Epithelial cell of proximal tubule (primary cell): ENCODE data around the gene COQ10B. TPM values are rescaled to one million over a fixed set of nuclear protein-coding genes. Genes with fewer than 3 reads are reported as not detected.

ENCODE experiments used
- DNase-seq: peaks from one replicate; pipeline ENCODE4 v3.0.0-alpha.2; 2011; ENCODE audit warnings: low read depth
- H3K4me3 ChIP-seq: 2 replicates; pipeline ENCODE4 v1.5.1; 2011; ENCODE audit warnings: low read depth, mild to moderate bottlenecking, low read length
- total RNA-seq: library from RNA; depleted of rRNA; stranded (reverse); fragments of >200 nt; gene quantifications from 2 replicates; pipeline ENCODE4 v1.2.3, GENCODE V29; 2015
- TF ChIP-seq, protein P1 (sequence below): conservative IDR thresholded peaks from 2 replicates; pipeline ENCODE4 v1.5.1; 2012; ENCODE audit warnings: low read depth, mild to moderate bottlenecking, low read length

Gene COQ10B
- total RNA-seq, 1 donor from 2014 or later = 17.9 TPM

- peak; percentile 90 for DNase-seq
- TF ChIP-seq, protein P1, sequence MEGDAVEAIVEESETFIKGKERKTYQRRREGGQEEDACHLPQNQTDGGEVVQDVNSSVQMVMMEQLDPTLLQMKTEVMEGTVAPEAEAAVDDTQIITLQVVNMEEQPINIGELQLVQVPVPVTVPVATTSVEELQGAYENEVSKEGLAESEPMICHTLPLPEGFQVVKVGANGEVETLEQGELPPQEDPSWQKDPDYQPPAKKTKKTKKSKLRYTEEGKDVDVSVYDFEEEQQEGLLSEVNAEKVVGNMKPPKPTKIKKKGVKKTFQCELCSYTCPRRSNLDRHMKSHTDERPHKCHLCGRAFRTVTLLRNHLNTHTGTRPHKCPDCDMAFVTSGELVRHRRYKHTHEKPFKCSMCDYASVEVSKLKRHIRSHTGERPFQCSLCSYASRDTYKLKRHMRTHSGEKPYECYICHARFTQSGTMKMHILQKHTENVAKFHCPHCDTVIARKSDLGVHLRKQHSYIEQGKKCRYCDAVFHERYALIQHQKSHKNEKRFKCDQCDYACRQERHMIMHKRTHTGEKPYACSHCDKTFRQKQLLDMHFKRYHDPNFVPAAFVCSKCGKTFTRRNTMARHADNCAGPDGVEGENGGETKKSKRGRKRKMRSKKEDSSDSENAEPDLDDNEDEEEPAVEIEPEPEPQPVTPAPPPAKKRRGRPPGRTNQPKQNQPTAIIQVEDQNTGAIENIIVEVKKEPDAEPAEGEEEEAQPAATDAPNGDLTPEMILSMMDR = no peak
- H3K4me3 ChIP-seq = peak within 1 kb of the TSS; percentile 100
Observed at GRCh38 chr2:197434541-197435513, 18.5 kb upstream of the COQ10B start, which contains the start of gene SF3B1. SF3B1 (minus strand) TSS chr2:197435028; CDS start chr2:197434999, 29 bp downstream.

DNA sequence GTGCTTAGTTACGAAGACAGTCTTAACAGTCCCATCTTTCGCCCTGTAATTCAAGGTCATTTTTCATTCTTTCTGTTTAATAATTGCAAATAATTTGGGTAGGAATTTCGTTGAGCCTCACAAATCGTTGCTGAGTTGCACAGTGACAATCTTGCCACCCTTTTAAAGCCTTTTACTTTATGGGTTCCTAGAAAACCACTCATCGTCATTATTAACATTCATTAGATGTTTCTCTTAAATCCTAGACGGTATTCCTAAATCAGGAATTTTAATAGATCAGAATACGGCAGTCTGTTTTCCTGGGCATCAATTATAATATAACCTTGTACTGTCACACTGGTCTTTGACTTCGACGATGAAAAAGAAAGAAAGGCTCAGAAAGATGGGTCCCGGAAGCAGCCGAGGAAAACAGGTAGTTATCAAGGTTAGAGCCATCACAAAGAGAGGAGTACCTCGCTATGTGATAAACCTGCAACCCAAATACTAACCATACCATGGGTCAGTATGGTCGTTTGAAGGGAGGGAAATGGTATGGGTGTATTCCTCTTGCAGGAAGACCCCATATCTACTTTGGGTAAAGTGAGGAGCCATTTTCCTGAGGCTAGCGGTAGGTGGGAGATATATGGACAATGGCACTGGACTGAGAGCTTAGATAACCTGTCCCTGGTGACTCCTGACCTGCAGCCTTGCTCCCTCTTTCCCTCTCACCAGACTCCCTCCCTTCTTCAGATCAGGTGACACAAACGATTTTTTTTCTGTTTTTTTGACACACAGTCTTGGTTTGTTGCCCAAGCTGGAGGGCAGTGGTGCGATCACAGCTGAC is 17.5 kb upstream of the COQ10B start:
- H3K4me3 ChIP-seq = peak overlapping the region; percentile 100
- no peak for DNase-seq
- TF ChIP-seq, protein P1 = no peak

DNA sequence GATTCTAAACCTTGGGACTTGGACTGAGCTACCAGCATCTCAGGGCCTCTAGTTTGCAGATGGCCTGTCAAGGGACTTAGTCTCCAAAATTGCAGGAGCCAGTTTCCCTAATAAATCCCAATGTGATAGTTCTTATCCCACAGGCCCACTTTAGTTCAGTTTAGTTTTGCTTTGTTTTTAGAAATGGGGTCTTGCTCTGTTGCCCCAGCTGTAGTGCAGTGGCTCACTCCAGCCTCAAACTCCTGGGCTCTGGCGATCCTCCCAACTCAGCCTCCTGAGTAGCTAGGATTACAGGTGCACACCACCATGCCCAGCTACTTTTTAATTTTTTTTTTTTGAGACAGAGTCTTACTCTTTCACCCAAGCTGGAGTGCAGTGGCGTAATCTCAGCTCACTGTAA is 16.0 kb upstream of the COQ10B start:
- no peak for DNase-seq
- TF ChIP-seq, protein P1 = no peak
- no peak overlapping the region for H3K4me3 ChIP-seq

DNA sequence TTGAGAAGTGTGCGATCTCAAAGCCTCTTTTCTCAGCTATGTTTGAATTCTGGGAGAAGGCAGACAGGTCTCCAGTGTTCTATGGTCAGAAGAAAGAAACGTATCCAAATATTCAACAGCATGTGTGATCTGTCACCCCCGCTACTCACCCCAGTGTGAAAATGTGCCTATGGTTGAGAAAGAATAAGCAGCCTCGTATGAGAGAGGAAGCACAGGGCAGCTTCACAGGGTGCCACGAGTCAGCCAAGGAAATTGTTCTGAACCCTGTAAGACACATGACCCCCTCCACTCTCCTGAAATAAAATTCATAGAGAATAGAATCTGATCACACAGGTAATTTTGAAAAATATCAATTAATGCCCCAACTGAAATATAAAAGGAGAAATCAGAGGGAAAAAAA is 10.5 kb upstream of the COQ10B start:
- H3K4me3 ChIP-seq = no peak overlapping the region
- TF ChIP-seq, protein P1 = no peak
- DNase-seq = no peak

GRCh38 chr2:197445746-197446145 is 7.6 kb upstream of the COQ10B start:
- TF ChIP-seq, protein P1 = no peak
- DNase-seq = no peak
- H3K4me3 ChIP-seq = no peak overlapping the region

DNA sequence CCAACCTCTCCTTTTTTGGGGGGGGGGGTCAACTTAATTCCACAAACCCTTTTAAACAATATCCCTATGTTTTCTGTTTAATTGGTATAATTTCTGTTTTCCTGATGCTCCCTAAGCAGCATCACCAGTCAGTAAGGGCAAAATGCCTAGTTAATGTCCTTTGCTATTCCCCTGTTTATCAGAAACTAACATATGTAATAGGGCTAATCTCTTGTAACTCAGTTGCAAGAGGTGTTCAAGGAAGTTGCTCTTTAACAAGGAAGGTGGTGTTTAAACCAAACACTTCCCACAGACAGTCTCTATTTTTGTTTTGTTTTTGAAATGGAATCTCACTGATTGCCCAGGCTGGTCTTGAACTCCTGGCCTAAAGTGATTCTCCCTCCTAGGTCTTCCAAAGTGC is 6.5 kb upstream of the COQ10B start:
- H3K4me3 ChIP-seq = no peak overlapping the region
- no peak for DNase-seq
- TF ChIP-seq, protein P1 = no peak
